Measurements from ENCODE around the gene DNAJB14.

DNAJB14 gene

DNA sequence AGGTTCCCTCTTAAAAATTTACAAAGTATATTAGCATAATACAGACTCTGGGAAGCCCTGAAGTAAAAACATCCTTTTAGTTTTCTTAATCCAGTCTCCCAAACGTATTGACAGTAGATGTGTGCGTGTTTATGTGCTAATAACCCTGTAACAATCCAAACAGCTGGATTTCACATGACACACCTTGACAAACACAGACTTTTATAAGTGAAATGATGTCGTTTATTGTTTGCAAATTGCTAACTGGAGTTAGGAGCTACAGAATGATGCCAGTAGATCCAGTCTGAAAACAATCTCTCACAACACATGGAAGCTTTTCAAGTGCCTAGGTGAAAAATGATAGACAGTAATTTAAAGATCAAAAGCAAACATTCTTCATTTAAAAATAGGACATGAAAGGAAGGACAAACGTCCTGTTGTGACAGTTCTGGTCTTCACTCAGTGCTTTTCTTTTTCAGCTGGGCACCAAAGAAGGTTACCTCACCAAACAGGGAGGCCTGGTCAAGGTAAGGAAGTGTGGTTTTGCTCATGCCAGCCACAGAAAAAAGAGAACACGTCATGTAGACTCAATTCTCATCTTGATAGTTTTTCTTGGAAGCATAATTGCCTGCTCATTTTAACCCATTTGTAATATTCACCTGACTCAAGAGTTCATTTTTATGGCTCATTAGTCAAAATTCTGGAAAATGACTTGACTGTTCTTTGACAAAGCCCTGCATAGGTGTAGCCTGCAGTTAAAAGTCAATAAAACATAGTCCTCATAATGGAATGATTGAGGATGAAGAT lies 85.1 kb downstream of the DNAJB14 start:
- no peak for DNase-seq

DNA sequence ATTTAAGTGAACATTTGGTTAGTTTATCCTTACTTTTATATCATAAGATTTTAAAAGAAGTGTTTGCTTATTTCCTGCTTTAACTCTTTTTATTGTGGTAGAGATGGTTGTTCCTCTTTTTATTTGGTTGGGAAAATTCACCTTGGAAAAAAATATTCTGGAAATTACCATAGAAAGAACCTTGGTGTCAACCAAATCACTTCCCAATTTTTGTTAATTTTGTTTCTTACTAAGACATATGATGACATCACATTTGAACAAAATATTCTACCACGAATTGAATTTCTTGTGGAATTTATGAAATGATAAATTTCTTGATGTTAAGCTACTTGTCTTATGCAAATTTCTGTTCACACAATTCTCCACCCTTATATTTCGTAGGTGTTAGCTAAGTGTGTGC lies 85.9 kb downstream of the DNAJB14 start:
- no peak for DNase-seq

DNA sequence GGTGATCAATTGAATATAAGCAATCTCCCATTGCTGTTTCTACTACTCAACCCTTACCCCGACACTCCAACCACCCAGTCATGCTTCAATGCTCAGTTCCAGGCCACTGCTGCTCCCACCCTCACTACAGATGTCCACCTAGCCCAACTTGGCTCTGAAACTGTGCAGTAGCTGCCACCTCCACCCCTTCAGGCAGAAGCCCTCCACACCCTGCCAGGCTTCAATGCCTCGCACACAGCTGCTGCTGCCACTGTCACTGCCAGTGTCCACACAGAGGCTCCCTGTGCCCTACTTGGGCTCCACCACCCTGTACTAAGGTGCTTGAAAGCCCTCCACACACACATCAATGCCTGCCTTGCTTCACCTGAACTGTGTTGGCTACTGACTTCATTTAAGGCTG lies 86.8 kb downstream of the DNAJB14 start:
- DNase-seq, result no peak

DNA sequence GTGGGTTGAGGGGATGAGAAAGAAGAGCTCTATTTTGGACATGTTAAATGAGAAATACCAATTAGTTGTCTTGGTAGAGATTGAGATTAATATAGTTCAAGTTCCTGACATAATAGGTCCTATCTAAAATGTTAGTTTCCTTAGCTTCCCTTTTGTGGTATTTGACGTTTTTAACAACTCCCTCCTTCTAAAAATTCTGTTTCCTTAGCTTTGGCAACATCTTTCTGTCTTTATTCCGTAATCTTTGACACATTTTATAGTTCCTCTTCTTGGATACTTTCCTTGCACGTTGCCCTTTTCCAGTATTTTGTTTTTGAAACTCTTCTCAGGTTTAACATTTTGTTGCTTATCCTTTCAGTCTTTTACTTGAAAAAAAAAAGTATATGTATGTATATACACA lies 89.1 kb downstream of the DNAJB14 start:
- DNase-seq, result no peak

DNA sequence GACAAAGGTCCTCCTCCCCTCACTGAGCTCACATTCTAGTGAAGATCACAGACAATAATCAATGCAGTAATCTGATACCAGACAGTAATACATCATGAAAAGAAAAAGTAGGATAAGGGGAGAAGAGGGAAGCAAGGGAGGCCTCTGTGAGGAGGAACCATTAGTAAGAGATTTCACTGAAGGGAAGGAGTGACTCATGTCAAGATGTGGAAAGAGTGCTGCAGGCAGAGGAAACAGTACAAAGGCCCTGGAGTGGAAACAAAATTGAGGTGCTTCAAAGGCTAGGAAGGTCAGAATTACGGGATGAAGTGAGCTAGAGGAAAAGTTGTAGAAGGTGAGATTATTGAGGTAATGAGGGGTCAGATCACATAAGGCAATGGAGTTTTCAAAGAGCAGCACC lies 90.3 kb downstream of the DNAJB14 start:
- no peak for DNase-seq

DNA sequence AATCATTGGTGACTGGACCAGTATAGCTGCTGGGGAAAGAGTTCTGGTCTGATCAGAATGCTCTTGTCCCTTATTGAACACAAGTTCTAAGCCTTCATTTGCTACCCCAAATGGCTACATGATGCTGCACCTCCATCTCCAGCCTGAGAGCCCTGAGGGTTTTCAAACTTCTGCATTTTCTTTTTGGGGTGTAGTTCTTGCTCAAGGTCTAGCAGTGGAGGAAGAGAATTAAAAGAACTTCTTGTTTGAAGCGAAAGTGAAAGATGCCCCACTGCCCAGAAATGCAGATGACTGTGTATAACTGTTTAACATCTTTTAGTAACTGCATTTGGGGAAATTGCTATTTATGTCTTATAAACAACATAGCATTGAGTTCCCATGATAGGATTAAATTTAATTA lies 90.7 kb downstream of the DNAJB14 start:
- no peak for DNase-seq

DNA sequence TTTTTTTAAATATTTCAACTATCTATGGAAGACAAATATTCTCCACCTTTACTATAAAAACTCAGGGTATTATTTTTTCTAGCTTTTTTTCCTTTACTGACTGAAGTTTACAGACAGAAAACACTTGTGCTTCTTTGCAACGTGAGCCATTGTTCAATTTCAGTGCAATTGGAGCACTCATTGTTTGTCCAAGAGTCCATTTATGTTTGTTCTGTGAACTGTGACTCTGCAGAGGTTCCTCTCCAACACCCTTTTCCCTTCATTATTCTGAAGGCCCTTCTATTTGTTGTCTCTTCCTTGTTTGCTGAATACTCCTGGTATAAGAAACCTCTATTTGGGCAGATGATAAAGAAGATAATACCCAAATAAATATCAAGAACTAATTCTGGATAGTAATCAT lies 92.4 kb downstream of the DNAJB14 start:
- no peak for DNase-seq

DNA sequence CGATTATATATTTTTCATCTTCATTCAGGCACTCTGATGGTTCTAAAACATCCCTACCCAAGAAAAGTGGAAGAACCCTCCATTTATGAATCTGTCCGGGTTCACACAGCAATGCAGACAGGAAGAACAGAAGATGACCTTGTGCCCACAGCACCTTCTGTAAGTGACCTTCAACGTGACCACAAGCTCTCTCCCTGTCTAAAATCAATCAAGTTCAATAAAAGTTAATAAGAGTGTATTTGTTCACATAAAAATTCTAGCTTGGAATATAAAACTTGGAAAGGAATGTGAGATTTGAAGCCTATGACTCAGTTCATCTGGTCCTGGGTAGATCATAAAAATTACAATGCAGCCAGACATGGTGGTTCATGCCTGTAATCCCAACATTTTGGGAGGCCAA lies 93.2 kb downstream of the DNAJB14 start:
- no peak for DNase-seq

DNA sequence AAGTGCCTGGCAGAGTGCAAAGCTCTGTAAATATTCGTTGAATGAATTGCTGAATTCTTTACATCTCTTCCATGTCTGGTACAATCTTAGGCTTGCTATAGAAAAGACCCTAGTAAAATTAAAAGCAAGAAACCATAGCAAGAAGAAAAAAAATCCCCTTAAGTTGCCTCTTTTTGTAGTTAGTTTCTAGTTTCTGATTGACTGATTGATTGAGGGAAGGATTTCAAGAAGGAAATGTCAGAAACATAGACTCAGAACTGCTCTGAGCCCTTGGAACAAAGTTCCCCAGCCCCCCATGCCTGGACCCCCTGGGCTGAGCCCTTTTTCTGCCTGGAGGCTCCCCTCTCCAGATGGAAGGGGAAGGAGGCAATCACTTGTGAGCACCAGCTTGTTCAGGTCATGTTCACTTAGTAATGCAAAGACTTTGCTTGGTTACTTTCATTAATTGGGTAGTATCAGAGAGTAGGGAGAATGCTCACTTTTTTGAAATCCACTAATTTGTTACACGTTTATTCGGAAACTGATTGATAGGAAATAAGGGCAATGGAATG lies 94.1 kb downstream of the DNAJB14 start:
- DNase-seq, result no peak

DNA sequence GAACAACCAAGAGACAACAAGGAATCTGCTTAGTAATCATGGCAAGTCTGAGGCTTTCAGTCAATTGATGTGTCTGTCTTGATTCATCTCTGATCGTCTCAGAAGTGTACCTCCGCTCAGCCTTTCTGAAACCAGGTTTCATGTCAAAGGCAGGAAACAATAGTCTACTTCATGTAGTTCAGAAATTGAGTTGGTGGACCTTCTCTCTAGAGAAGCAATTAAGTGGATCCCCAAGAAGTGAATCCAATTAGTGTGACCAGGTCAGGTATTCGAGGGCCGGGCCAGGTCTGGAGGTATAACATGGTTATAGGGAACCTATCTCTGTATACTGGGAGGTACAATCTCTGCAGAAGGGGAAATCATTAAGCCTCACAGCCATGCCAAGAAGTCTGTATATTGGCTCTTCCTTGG lies 97.8 kb downstream of the DNAJB14 start:
- DNase-seq, result no peak

DNA sequence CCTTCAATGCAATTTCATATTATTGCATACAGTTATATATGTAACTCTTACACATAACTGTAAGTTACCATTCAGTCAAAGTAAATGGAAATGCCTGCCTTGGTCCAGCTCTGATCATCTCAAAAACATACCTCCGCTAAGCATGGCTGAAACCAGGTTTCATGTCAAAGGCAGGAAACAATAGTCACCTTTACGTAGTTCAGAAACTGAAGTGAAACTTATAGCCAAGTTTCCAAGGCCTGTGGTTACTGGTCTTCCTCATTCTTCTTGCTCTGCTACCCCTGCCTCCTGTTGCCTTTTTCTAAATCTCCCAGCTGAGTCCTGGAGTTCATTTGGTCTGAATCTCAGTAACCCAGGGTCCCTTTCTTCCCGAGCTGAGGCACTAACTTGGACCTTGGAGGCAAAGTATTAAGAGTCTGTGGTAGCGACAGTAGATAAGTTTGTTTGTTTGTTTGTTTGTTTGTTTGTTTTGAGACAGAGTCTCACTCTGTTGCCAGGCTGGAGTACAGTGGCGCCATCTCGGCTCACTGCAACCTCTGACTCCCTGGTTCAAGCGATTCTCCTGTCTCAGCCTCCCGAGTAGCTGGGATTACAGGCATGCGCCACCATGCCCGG lies 98.9 kb downstream of the DNAJB14 start:
- DNase-seq, result no peak

DNA sequence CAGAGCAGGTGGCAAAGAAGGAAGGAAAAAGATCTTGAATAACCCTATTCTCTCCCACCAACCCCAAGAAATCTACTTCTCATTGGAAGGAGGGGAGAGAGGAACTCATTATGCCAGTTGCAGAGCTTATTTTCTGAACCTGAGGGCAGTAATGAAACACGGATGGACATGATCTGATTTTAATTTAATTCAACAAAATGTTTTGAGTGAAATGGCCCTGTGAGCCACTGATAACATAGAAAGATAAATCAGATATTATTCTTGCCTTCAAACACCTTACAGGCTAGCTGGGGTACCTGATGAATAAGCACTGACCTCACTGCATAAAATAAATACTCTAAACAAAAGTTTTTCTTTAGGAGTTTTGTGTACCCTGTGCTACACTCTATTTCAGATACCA lies 99.5 kb downstream of the DNAJB14 start:
- no peak for DNase-seq
